Right atrium auricular region (tissue), 2 donors: ENCODE data around the gene FAM81A. TPM values are rescaled to one million over a fixed set of nuclear protein-coding genes. Genes with fewer than 3 reads are reported as not detected.

Source experiments
- DNase-seq: peaks from one replicate; pipeline ENCODE4 v3.0.0-alpha.2; 2019; ENCODE audit warnings: low spot score
- H3K27ac ChIP-seq, 2 donors: fragments of 200-600 bp; sonication (generic); 1 replicate in 1 of 2; 2 replicates in 1 of 2; pipeline ENCODE4 v1.5.1; 2016 to 2019
- H3K27me3 ChIP-seq, 2 donors: fragments of 200-600 bp; sonication (generic); one replicate each; pipeline versions ENCODE4 v1.5.1 to v1.6.0; 2017 to 2019
- H3K36me3 ChIP-seq: fragments of 200-600 bp; sonication (generic); one replicate; pipeline ENCODE4 v1.5.1; 2016
- H3K4me1 ChIP-seq, 2 donors: fragments of 200-600 bp; sonication (generic); one replicate each; pipeline versions ENCODE4 v1.5.1 to v1.6.0; 2017 to 2019
- H3K4me3 ChIP-seq, 2 donors: fragments of 200-600 bp; sonication (generic); 1 replicate in 1 of 2; 2 replicates in 1 of 2; pipeline ENCODE4 v1.5.1; 2017 to 2019; ENCODE audit warnings: mild to moderate bottlenecking in 1 of 2, moderate library complexity in 1 of 2
- H3K9me3 ChIP-seq, 2 donors: fragments of 200-600 bp; sonication (generic); one replicate each; pipeline ENCODE4 v1.5.1; 2019
- CTCF ChIP-seq, 2 donors: fragments of 200-600 bp; sonication (generic); IDR thresholded peaks; one replicate each; pipeline ENCODE4 v1.5.1; 2019; ENCODE audit warnings: antibody characterized with exemption in 2 of 2
- total RNA-seq, 2 donors: library from RNA; depleted of rRNA; stranded (reverse); fragments of >200 nt; gene quantifications; one replicate each; pipeline ENCODE4 v1.1.0, GENCODE V29; 2016

The FAM81A gene
- total RNA-seq, 2 donors from 2014 or later = 0.98 to 2.0 TPM

GRCh38 chr15:59555696-59556095 is 117.7 kb downstream of the FAM81A start:
- H3K9me3 ChIP-seq = no peaks in the 10 kb centered on the region
- TF ChIP-seq CTCF (IDR thresholded peaks at IDR 0.05) = no peak
- DNase-seq = no peak
- H3K4me3 ChIP-seq = no peak overlapping the region
- H3K27ac ChIP-seq = no peak overlapping the region
- no peaks in the 10 kb centered on the region for H3K4me1 ChIP-seq
- H3K27me3 ChIP-seq = no peaks in the 10 kb centered on the region
- H3K36me3 ChIP-seq = no peaks in the 10 kb centered on the region

GRCh38 chr15:59556380-59556779 is 118.4 kb downstream of the FAM81A start:
- no peaks in the 10 kb centered on the region for H3K27me3 ChIP-seq
- DNase-seq = no peak
- H3K4me3 ChIP-seq = no peak overlapping the region
- H3K27ac ChIP-seq = no peak overlapping the region
- H3K36me3 ChIP-seq = no peaks in the 10 kb centered on the region
- H3K4me1 ChIP-seq = no peaks in the 10 kb centered on the region
- no peak for TF ChIP-seq CTCF (IDR thresholded peaks at IDR 0.05)
- no peaks in the 10 kb centered on the region for H3K9me3 ChIP-seq

- no peak for TF ChIP-seq CTCF (IDR thresholded peaks at IDR 0.05)
- H3K4me1 ChIP-seq = no peaks in the 10 kb centered on the region
- DNase-seq = no peak
- no peaks in the 10 kb centered on the region for H3K36me3 ChIP-seq
- no peaks in the 10 kb centered on the region for H3K27me3 ChIP-seq
- H3K27ac ChIP-seq = no peak overlapping the region
- no peaks in the 10 kb centered on the region for H3K9me3 ChIP-seq
- H3K4me3 ChIP-seq = no peak overlapping the region
Measured at GRCh38 chr15:59557581-59557980, 119.6 kb downstream of the FAM81A start.

- no peak for TF ChIP-seq CTCF (IDR thresholded peaks at IDR 0.05)
- H3K4me3 ChIP-seq = no peak overlapping the region
- DNase-seq = no peak
- H3K36me3 ChIP-seq = no peaks in the 10 kb centered on the region
- H3K27me3 ChIP-seq = no peaks in the 10 kb centered on the region
- no peak overlapping the region for H3K27ac ChIP-seq
- no peaks in the 10 kb centered on the region for H3K4me1 ChIP-seq
- H3K9me3 ChIP-seq = no peaks in the 10 kb centered on the region
Measured at GRCh38 chr15:59558851-59559250, 120.9 kb downstream of the FAM81A start.

GRCh38 chr15:59561547-59561946 is 123.6 kb downstream of the FAM81A start:
- no peak for TF ChIP-seq CTCF (IDR thresholded peaks at IDR 0.05)

GRCh38 chr15:59562448-59563186 is 124.6 kb downstream of the FAM81A start:
- Histone ChIP-seq H3K27ac (no peak overlapping the region), H3K4me3 (no peak overlapping the region), H3K4me1 (no peaks in the 10 kb centered on the region), H3K9me3 (peaks cover 0 to 17% of the 10 kb centered on the region in 2 donors), H3K27me3 (no peaks in the 10 kb centered on the region), H3K36me3 (no peaks in the 10 kb centered on the region)
- no peak for TF ChIP-seq CTCF (IDR thresholded peaks at IDR 0.05)
- DNase-seq = no peak

More at GRCh38 chr15:59561547-59561946, 123.6 kb downstream of the FAM81A start:
- Histone ChIP-seq H3K36me3 (no peaks in the 10 kb centered on the region), H3K27me3 (no peaks in the 10 kb centered on the region), H3K4me1 (no peaks in the 10 kb centered on the region), H3K4me3 (no peak overlapping the region), H3K9me3 (peaks cover 0 to 17% of the 10 kb centered on the region in 2 donors), H3K27ac (no peak overlapping the region)
- no peak for DNase-seq
